Measurements from ENCODE around the gene TDRD15. TPM values are rescaled to one million over a fixed set of nuclear protein-coding genes. Genes with fewer than 3 reads are reported as not detected.

The TDRD15 gene
- total and polyA plus RNA-seq, 2 of the 4 experiments (the other 2 are of a cell fraction) = not detected

DNA sequence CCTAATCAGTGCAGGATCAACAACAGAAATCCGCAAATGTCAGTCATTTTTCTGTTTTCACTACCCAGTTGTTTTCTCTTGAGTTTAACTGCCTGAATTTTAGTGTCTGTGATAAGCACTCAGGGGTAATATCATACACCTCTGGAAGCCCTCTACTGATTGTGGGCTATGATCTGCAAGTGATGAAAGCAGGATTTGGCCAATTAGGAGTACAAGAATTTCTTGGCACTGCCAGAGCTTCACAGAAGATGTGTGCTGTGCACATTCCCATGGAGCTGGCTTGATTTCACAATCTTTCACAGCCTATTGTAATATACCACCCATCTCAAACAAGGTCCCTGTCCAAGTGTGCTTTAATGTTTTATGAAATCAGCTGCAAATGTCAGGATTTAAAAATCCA, 27.3 kb upstream of the TDRD15 start:
- no TSS peak for BruUV-seq (replicated peaks)
- Histone ChIP-seq H3K23ac (ENCODE audit: low read depth, low read length) (no peak overlapping the region), H3K56ac (ENCODE audit: extremely low read depth, insufficient read depth, low read length) (no peak overlapping the region), H3K9me3 (ENCODE audit: control insufficient read depth, insufficient read depth, low read length) (no peaks in the 10 kb centered on the region), H4K20me1 (ENCODE audit: insufficient read depth, low read length) (no peaks in the 10 kb centered on the region), H4K91ac (ENCODE audit: insufficient read depth, low read depth, low read length) (no peak overlapping the region), H3K27ac (ENCODE audit: insufficient read depth, low read length) (no peak overlapping the region), H2AFZ (replicated peaks; ENCODE audit: low read length, poor library complexity) (no peak overlapping the region), H3K27me3 (ENCODE audit: control insufficient read depth, insufficient read depth, low read length) (no peaks in the 10 kb centered on the region), H3K4ac (ENCODE audit: low read depth, low read length) (no peak overlapping the region), H3K4me1 (ENCODE audit: control insufficient read depth, insufficient read depth, low read length) (no peaks in the 10 kb centered on the region), H2BK20ac (ENCODE audit: low read depth, low read length) (no peak overlapping the region), H3K14ac (replicated peaks; ENCODE audit: low read depth, low read length) (no peak overlapping the region), H3K4me2 (ENCODE audit: low read depth, low read length) (no peak overlapping the region), H4K5ac (ENCODE audit: low read depth, low read length) (no peak overlapping the region), H2BK15ac (ENCODE audit: low read depth, low read length) (no peak overlapping the region), H3K79me1 (ENCODE audit: low read depth in 1 of 2, low read length in 2 of 2) (no peaks in the 10 kb centered on the region), H3K18ac (ENCODE audit: low read depth, low read length) (no peak overlapping the region), H2BK5ac (ENCODE audit: low read depth, low read length, poor library complexity, severe bottlenecking) (no peak overlapping the region), H4K8ac (ENCODE audit: low read depth in 2 of 2, low read length in 2 of 2) (no peak overlapping the region), H3K36me3 (ENCODE audit: control insufficient read depth, insufficient read depth, low read length) (no peaks in the 10 kb centered on the region), H3K4me3 (ENCODE audit: insufficient read depth, low read depth, low read length) (no peak overlapping the region), H2AK5ac (ENCODE audit: low read depth, low read length) (no peak overlapping the region), H2BK120ac (ENCODE audit: low read depth, low read length) (no peak overlapping the region), H3K9me1 (ENCODE audit: insufficient read depth, low read length) (no peaks in the 10 kb centered on the region), H2AK9ac (replicated peaks; ENCODE audit: low read depth, low read length, poor library complexity) (no peak overlapping the region), H3K9ac (ENCODE audit: low read depth, low read length) (no peak overlapping the region)
- in situ Hi-C loops (cut with MboI; ENCODE audit: low sequenced_read_pairs) (no loop called here), intact Hi-C loops (cut with micrococcal nuclease) (no loop called here), dilution Hi-C loops (cut with HindIII; ENCODE audit: low sequenced_read_pairs, unreplicated experiment) (no loop called here)
- POLR2A ChIA-PET (ENCODE audit: unreplicated experiment) = no interaction called here
- CTCF ChIA-PET = no interaction called here
- DNase-seq (no peak), ATAC-seq (ENCODE audit: low read depth) (no peak)
- TF ChIP-seq BHLHE40 (IDR thresholded peaks at IDR 0.05; ENCODE audit: low read depth, low read length) (no peak), CHD1 (IDR thresholded peaks at IDR 0.05; ENCODE audit: low read depth, low read length) (no peak), RCOR1 (IDR thresholded peaks at IDR 0.05; ENCODE audit: insufficient replicate concordance, low read length) (no peak), RFX5 (IDR thresholded peaks at IDR 0.05; ENCODE audit: low read depth, low read length) (no peak), NFE2L2 (IDR thresholded peaks at IDR 0.05; ENCODE audit: low read depth, low read length) (no peak), MXI1 (IDR thresholded peaks at IDR 0.05; ENCODE audit: borderline replicate concordance, low read depth, low read length) (no peak), MAZ (IDR thresholded peaks at IDR 0.05; ENCODE audit: borderline replicate concordance, low read depth, low read length) (no peak), CEBPB (IDR thresholded peaks at IDR 0.05; ENCODE audit: low read depth, low read length) (no peak), ELK1 (IDR thresholded peaks at IDR 0.05; ENCODE audit: borderline replicate concordance, low read depth, low read length) (no peak), SMC3 (IDR thresholded peaks at IDR 0.05; ENCODE audit: low read depth, low read length) (no peak), POLR2A (IDR thresholded peaks at IDR 0.05; ENCODE audit: low read depth, low read length) (no peak), MAFK (IDR thresholded peaks at IDR 0.05; ENCODE audit: low read depth, low read length) (no peak), FOS (IDR thresholded peaks at IDR 0.05; ENCODE audit: low read depth, low read length) (no peak), RAD21 (IDR thresholded peaks at IDR 0.05; ENCODE audit: low read length) (no peak)
- TF ChIP-seq, protein P1, sequence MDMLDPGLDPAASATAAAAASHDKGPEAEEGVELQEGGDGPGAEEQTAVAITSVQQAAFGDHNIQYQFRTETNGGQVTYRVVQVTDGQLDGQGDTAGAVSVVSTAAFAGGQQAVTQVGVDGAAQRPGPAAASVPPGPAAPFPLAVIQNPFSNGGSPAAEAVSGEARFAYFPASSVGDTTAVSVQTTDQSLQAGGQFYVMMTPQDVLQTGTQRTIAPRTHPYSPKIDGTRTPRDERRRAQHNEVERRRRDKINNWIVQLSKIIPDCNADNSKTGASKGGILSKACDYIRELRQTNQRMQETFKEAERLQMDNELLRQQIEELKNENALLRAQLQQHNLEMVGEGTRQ (IDR thresholded peaks at IDR 0.05; ENCODE audit: low read depth, low read length) = no peak
- TF ChIP-seq, protein P2, sequence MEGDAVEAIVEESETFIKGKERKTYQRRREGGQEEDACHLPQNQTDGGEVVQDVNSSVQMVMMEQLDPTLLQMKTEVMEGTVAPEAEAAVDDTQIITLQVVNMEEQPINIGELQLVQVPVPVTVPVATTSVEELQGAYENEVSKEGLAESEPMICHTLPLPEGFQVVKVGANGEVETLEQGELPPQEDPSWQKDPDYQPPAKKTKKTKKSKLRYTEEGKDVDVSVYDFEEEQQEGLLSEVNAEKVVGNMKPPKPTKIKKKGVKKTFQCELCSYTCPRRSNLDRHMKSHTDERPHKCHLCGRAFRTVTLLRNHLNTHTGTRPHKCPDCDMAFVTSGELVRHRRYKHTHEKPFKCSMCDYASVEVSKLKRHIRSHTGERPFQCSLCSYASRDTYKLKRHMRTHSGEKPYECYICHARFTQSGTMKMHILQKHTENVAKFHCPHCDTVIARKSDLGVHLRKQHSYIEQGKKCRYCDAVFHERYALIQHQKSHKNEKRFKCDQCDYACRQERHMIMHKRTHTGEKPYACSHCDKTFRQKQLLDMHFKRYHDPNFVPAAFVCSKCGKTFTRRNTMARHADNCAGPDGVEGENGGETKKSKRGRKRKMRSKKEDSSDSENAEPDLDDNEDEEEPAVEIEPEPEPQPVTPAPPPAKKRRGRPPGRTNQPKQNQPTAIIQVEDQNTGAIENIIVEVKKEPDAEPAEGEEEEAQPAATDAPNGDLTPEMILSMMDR (conservative IDR thresholded peaks at IDR 0.05; ENCODE audit: low read depth, low read length) = no peak
- 67% methylated on average over 1 of the region's 1 CpG; no CpG with 5 or more reads in 1 of the 2 experiments for WGBS, 2 experiments (ENCODE audit: extremely low coverage in 2 of 2, insufficient read length in 1 of 2)
